Left renal pelvis (tissue), 4 donors: ENCODE results near the gene RNASEH2C. TPM values are rescaled to one million over a fixed set of nuclear protein-coding genes. Genes with fewer than 3 reads are reported as not detected.
A peak's percentile ranks its signal among the peaks of the same experiment; 100 is the strongest.
"Not testable (repeated sequence)": the region's sequence is repeated elsewhere in the genome, so short reads cannot be mapped to it uniquely, and the experiment has no call there.

ENCODE experiments used
- DNase-seq, 4 donors: peaks; one replicate each; pipeline ENCODE4 v3.0.0-alpha.2; 2013; ENCODE audit warnings: low read depth in 4 of 4, low spot score in 3 of 4
- polyA plus RNA-seq, 4 donors: library from polyadenylated mRNA; unstranded; fragments of 120-200 nt; gene quantifications; one replicate each; pipeline ENCODE4 v1.2.1, GENCODE V29; 2013; ENCODE audit not compliant: insufficient read length in 4 of 4

RNASEH2C gene
- polyA plus RNA-seq = 10 to 100 TPM; 32.0 to 59.4 (median 36.5) TPM

GRCh38 chr11:65720211-65720934, at the start of gene RNASEH2C:
Gene RNASEH2C, minus strand, starts transcription at chr11:65720798. Its CDS starts 40 bp downstream, at chr11:65720758.
- peak; percentile 60 to 75 (median 73) for DNase-seq

- DNase-seq = not testable (repeated sequence)
These were observed 47.2 kb upstream of the RNASEH2C start for GRCh38 chr11:65767806-65768205.

GRCh38 chr11:65767406-65767805, 46.8 kb upstream of the RNASEH2C start:
- DNase-seq = no peak

GRCh38 chr11:65766535-65766934, 45.9 kb upstream of the RNASEH2C start:
- no peak for DNase-seq

DNA sequence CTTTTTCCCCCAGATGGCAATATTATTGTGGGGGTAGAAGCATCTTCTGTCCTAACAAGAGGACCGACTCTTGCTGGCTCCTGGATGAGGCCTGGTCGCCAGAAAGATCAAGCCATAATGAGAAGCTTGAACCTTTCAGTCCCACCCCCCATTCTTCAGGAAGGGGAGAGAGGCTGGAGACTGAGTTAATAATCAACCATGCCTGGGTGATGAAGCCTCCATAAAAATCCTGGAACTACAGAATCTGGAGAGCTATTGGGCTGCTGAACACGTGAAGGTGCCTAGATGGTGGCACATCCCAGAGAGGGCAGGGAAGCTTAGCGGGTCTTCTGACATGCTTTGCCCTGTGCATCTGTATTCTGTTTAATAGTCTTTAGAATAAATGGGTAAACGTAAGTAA, 43.8 kb upstream of the RNASEH2C start:
- no peak for DNase-seq

GRCh38 chr11:65762816-65763215, 42.2 kb upstream of the RNASEH2C start:
- DNase-seq = not testable (repeated sequence)

- not testable (repeated sequence) for DNase-seq
These were observed 41.6 kb upstream of the RNASEH2C start for GRCh38 chr11:65762169-65762568.

- no peak for DNase-seq
These were observed 24.5 kb upstream of the RNASEH2C start for GRCh38 chr11:65745049-65745448.

- no peak for DNase-seq
These were observed 24.1 kb upstream of the RNASEH2C start for GRCh38 chr11:65744699-65745042.

DNA sequence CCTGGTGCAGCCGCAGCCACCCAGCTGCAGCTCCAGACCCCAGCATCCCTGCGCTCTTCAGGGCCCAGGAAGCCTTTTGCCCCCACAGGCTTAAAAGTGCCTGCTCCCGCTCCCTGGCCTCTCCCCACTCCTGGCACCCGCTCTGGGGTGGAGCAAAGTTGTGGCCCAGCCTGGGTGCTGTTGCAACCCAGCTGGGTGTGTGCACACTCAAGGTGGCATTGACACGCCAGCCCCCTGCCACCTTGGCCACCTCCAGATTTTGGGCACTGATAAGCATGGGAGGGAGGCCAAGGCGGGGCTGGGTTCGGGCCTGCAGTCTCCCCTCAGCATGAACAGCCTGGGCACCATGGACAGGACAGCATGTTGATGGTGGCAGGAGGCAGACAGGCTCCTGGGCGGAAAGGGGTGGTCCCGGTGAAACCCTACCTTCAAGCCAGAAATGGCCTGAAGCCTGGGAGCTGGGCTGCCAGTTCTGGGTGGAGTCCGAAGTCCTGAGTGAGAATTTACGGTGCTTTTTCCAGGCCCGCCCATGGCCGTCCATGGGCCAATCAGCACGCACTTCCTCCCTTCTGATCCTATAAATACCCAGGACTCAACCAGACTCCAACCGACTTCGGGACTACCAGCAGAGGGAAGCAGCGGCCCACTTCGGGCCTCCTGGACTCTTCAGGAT, 23.6 kb upstream of the RNASEH2C start:
- no peak for DNase-seq

DNA sequence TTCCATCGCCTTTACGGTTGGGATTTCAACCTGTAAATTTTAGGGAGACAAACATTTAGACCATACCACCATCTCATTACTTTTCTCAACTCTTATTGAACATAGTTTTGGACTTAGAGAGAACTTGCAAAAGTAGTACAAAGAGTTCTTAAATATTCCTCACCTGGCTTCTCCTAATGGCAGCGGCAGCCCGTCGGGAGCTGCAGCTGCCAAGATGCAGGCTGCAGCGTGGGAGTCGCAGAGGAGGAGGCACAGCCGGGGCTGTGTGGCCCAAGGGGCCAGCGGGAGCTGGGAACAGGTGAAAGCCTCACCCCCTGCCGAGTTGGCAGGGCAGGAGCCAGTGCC, 23.1 kb upstream of the RNASEH2C start:
- DNase-seq = no peak

DNA sequence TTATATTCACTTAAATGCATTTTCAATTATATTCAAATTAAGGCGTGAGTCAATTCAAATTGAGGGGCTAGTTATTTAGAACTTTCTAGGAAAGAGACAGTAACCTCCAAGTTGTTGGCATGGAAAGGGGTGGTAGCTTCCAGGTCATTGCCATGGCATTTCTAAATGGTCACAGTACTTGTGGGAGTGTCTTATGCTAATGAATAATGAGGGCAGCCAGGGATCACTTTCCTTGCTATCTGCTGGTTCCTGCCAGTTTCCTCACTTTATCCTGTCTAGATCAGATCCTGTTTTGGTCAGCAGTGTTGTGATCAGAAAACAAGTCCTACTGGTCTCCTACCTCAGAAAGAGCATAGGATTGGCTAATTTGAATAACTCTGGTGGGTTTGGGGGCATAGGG, 21.8 kb upstream of the RNASEH2C start:
- no peak for DNase-seq

DNA sequence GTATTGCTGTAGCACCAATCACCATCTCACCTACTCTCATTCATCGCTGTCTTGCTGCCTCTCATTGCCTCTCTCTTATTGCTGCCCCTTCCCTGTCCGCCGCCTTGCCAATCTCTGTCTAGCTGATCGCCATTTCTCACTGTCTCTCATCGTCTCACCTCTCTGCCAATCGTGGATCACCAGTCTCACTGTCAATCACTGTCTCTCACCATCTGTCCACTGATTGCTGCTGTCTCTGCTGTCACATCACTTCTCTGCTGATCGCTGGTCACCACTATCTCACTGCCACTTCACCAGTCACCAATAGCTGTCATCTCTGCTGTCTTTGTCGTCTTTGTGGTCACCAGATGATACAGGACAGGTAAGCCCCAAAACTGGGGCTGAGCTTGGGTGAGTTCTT, 20.6 kb upstream of the RNASEH2C start:
- no peak for DNase-seq

- DNase-seq = no peak
These were observed 18.4 kb upstream of the RNASEH2C start for GRCh38 chr11:65739022-65739421.

DNA sequence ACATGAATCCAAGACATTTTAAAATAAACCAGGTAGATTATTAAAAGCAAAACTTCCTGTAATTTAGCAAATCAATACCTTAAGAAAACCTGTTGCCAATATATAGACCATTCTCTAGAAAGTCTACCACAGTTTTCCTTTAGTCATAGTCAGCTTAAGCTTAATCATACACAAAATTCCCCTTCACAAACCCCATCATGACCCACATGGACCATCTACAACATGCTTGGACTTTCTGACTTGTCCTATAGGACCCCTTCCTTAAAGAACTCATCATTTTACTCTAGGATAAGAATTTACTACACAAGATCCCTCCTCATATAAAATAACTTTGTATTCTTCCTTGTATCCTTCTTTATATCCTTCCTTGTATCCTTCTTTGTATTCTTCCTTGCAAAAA, 16.2 kb upstream of the RNASEH2C start:
- DNase-seq = no peak

- not testable (repeated sequence) for DNase-seq
These were observed 14.5 kb upstream of the RNASEH2C start for GRCh38 chr11:65735111-65735510.

- DNase-seq = no peak
These were observed 9.9 kb upstream of the RNASEH2C start for GRCh38 chr11:65730461-65730860.

GRCh38 chr11:65727865-65728264, 7.3 kb upstream of the RNASEH2C start:
- DNase-seq = no peak

DNA sequence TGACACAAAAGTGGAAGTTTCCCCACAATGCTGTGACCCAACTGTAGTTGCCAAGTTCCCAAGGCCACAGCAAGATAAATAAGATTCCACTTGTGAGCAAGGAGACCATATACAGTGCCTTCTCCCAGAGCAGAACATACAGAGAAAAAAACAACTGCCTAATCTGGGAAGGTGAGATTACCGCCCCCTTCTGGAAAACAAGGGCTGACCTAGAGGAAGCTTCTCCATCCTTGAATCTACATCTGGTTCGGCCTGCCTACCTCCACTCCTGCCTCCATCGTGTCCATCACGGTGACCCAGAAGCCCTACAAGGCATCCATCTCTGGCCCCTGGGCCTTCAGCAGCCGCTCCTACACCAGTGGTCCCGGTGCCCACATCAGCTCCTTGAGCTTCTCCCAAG, 6.1 kb upstream of the RNASEH2C start:
- no peak for DNase-seq

GRCh38 chr11:65722261-65722660, 1.7 kb upstream of the RNASEH2C start:
- DNase-seq = no peak

GRCh38 chr11:65719871-65720210, 757 bp downstream of the RNASEH2C start:
- no peak for DNase-seq

GRCh38 chr11:65718964-65719492, 1.6 kb downstream of the RNASEH2C start:
- no peak for DNase-seq
